Keratinocyte (primary cell): ENCODE results near the gene ADAMTSL1. TPM values are rescaled to one million over a fixed set of nuclear protein-coding genes. Genes with fewer than 3 reads are reported as not detected.

ENCODE experiments used
- DNase-seq: peaks from one replicate; pipeline ENCODE4 v3.0.0-alpha.2; 2011; ENCODE audit warnings: low read depth, missing footprints, low spot score
- FAIRE-seq: peaks from 2 replicates; lab custom pipeline; 2011; peaks lifted over from hg19 to GRCh38; lab: Jason Lieb, UNC
- H2AFZ ChIP-seq: 2 replicates; pipeline ENCODE4 v1.6.0; 2012; ENCODE audit warnings: low read length, control low read depth, inconsistent platforms; ENCODE audit not compliant: control insufficient read depth
- H3K27ac ChIP-seq: 2 replicates; pipeline ENCODE4 v1.5.1; 2011; ENCODE audit warnings: low read length; ENCODE audit not compliant: control insufficient read depth, insufficient read depth
- H3K27me3 ChIP-seq: 3 replicates; pipeline ENCODE4 v1.6.0; 2011; ENCODE audit warnings: low read length; ENCODE audit not compliant: control insufficient read depth, insufficient read depth; ENCODE audit errors: extremely low read depth
- H3K36me3 ChIP-seq, 2 experiments: 2 replicates in 1 of 2; 3 replicates in 1 of 2; pipeline ENCODE4 v1.5.1; 2011; ENCODE audit warnings: low read length in 2 of 2, mild to moderate bottlenecking in 1 of 2; ENCODE audit not compliant: control insufficient read depth in 2 of 2, insufficient read depth in 2 of 2; ENCODE audit errors: extremely low read depth in 1 of 2
- H3K4me1 ChIP-seq: 3 replicates; pipeline ENCODE4 v1.5.1; 2011; ENCODE audit warnings: low read length; ENCODE audit not compliant: control insufficient read depth, insufficient read depth; ENCODE audit errors: extremely low read depth
- H3K4me2 ChIP-seq: 3 replicates; pipeline ENCODE4 v1.6.0; 2011; ENCODE audit warnings: low read depth, low read length; ENCODE audit not compliant: control insufficient read depth, insufficient read depth; ENCODE audit errors: extremely low read depth
- H3K4me3 ChIP-seq, 3 experiments: fragments of 200-600 bp in 1 of 3; sonication (generic) in 1 of 3; 2 replicates in 2 of 3; 3 replicates in 1 of 3; pipeline ENCODE4 v1.5.1; 2011 to 2016; ENCODE audit warnings: low read length in 3 of 3, mild to moderate bottlenecking in 3 of 3, control low read depth in 2 of 3, inconsistent platforms in 1 of 3, low read depth in 1 of 3, mixed read lengths in 1 of 3, mixed run types in 1 of 3, moderate library complexity in 1 of 3; ENCODE audit not compliant: control insufficient read depth in 2 of 3, insufficient read depth in 2 of 3; ENCODE audit errors: extremely low read depth in 1 of 3
- H3K79me2 ChIP-seq: 2 replicates; pipeline ENCODE4 v1.6.0; 2012; ENCODE audit warnings: low read length; ENCODE audit not compliant: control insufficient read depth, insufficient read depth
- H3K9ac ChIP-seq: 3 replicates; pipeline ENCODE4 v1.6.0; 2011; ENCODE audit warnings: low read length; ENCODE audit not compliant: control insufficient read depth, insufficient read depth; ENCODE audit errors: extremely low read depth
- H3K9me1 ChIP-seq: 3 replicates; pipeline ENCODE4 v1.6.0; 2011; ENCODE audit warnings: low read length; ENCODE audit not compliant: control insufficient read depth, insufficient read depth; ENCODE audit errors: extremely low read depth
- H3K9me3 ChIP-seq: 2 replicates; pipeline ENCODE4 v1.5.1; 2012; ENCODE audit warnings: low read depth, low read length; ENCODE audit not compliant: control insufficient read depth
- H4K20me1 ChIP-seq: 3 replicates; pipeline ENCODE4 v1.6.0; 2011; ENCODE audit warnings: low read length; ENCODE audit not compliant: control insufficient read depth, insufficient read depth; ENCODE audit errors: extremely low read depth
- CTCF ChIP-seq, 3 experiments: IDR thresholded peaks in 1 of 3; conservative IDR thresholded peaks in 1 of 3; optimal IDR thresholded peaks in 1 of 3; 2 replicates in 2 of 3; 3 replicates in 1 of 3; pipeline versions ENCODE3 to v1.5.1; 2011; ENCODE audit warnings: low read length in 3 of 3, mild to moderate bottlenecking in 3 of 3, moderate library complexity in 2 of 3, control low read depth in 1 of 3, inconsistent platforms in 1 of 3; ENCODE audit not compliant: insufficient read depth in 2 of 3; ENCODE audit errors: extremely low read depth in 1 of 3
- EZH2 ChIP-seq: IDR thresholded peaks from one replicate; pipeline ENCODE4 v1.6.1; 2012; ENCODE audit warnings: inconsistent platforms, mild to moderate bottlenecking, low read length, moderate library complexity
- dilution Hi-C: fragments of 300-500 bp; cut with MboI; formaldehyde crosslinking; loops from one replicate; pipeline ENCODE4 v1.7.0; 2020; ENCODE audit warnings: low sequenced_read_pairs; ENCODE audit not compliant: extremely low pct_ligation_motif_present
- polyA plus RNA-seq, 5 experiments: library from polyadenylated mRNA; depleted of rRNA in 3 of 5; stranded (reverse) in 3 of 5; stranded (forward) in 1 of 5; unstranded in 1 of 5; fragments of >200 nt; gene quantifications; 1 replicate in 1 of 5; 2 replicates in 3 of 5; 3 replicates in 1 of 5; pipeline versions ENCODE4 v1.2.1 to v1.2.3, GENCODE V29; 2011 to 2012; ENCODE audit warnings: missing spikeins in 2 of 5, low read depth in 1 of 5, low replicate concordance in 1 of 5

Gene ADAMTSL1
- polyA plus RNA-seq, 1 donor (not counting 4 experiments of a cell fraction or from before 2014, with no cell fraction given), result 1.1 TPM

DNA sequence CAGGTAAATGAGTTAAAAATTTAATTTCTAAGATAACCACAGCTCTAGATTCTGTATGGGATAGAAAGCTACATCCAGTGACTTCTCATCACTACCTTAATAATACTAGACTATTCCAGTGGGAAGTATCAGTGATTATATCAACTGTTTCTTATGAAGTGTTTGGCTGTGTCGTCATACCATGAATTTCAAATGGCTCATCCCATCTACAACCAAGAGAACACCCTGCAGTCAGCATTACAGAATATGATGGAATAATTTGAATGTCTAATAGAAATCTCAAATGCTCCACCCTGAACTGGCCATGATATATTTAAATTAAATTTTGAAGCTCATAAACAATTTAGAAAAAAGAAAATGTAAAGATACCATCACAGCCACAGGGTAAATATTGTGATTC, 245.0 kb downstream of the ADAMTSL1 start:
- no peak for DNase-seq
- Histone ChIP-seq H3K27ac (no peak overlapping the region), H3K79me2 (no peaks in the 10 kb centered on the region), H3K9me1 (no peaks in the 10 kb centered on the region), H3K9ac (no peak overlapping the region), H3K27me3 (no peaks in the 10 kb centered on the region), H4K20me1 (no peaks in the 10 kb centered on the region), H2AFZ (no peak overlapping the region), H3K4me1 (no peaks in the 10 kb centered on the region), H3K4me3 (no peak overlapping the region), H3K9me3 (no peaks in the 10 kb centered on the region), H3K4me2 (no peak overlapping the region), H3K36me3 (no peaks in the 10 kb centered on the region)
- no peak for FAIRE-seq
- dilution Hi-C loops, result no loop called here
- TF ChIP-seq EZH2 (no peak), CTCF (optimal IDR thresholded peaks at IDR 0.05 in 1 of 3, IDR thresholded peaks at IDR 0.05 in 1 of 3, conservative IDR thresholded peaks at IDR 0.05 in 1 of 3; ENCODE audit: extremely low read depth in 1 of 3, insufficient read depth in 2 of 3, low read length in 3 of 3) (no peak)

GRCh38 chr9:18720691-18721090, 246.7 kb downstream of the ADAMTSL1 start:
- FAIRE-seq (no peak), DNase-seq (no peak)
- Histone ChIP-seq H3K27me3 (no peaks in the 10 kb centered on the region), H2AFZ (no peak overlapping the region), H3K4me3 (no peak overlapping the region), H3K79me2 (no peaks in the 10 kb centered on the region), H3K4me1 (no peaks in the 10 kb centered on the region), H3K9ac (no peak overlapping the region), H3K36me3 (no peaks in the 10 kb centered on the region), H3K9me3 (no peaks in the 10 kb centered on the region), H3K27ac (no peak overlapping the region), H3K9me1 (no peaks in the 10 kb centered on the region), H3K4me2 (no peak overlapping the region), H4K20me1 (no peaks in the 10 kb centered on the region)
- dilution Hi-C loops, result no loop called here
- TF ChIP-seq CTCF (optimal IDR thresholded peaks at IDR 0.05 in 1 of 3, IDR thresholded peaks at IDR 0.05 in 1 of 3, conservative IDR thresholded peaks at IDR 0.05 in 1 of 3; ENCODE audit: extremely low read depth in 1 of 3, insufficient read depth in 2 of 3, low read length in 3 of 3) (no peak), EZH2 (no peak)
